Measurements from ENCODE around the gene PLXNB3.

Gene PLXNB3

DNA sequence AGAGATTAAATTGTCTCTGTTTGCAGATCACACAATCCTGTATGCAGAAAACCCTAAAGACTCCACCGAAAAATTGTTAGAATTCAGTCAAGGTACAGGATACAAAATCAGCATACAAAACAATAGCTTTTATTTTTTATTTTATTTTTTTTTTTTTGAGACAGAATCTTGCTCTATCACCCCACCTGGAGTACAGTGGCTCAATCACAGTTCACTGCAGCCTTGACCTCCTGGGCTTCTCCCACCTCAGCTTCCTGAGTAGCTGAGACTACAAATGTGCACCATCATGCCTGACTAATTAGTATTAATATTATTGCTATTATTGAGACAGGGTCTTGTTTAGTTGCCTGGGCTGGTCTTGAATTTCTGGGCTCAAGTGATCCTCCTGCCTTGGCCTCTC is 8.9 kb upstream of the PLXNB3 start:
- Histone ChIP-seq H3K9ac (ENCODE audit: low read length) (no peak overlapping the region), H3K27me3 (ENCODE audit: insufficient read depth, low read length) (no peaks in the 10 kb centered on the region), H4K12ac (ENCODE audit: low read depth, low read length) (no peak overlapping the region), H2BK12ac (ENCODE audit: low read length) (no peak overlapping the region), H3K4me2 (ENCODE audit: low read length) (no peak overlapping the region), H2AFZ (ENCODE audit: insufficient read depth, low read length, poor library complexity) (no peak overlapping the region), H3K79me2 (ENCODE audit: control insufficient read depth, insufficient read depth, low read length, poor library complexity) (no peaks in the 10 kb centered on the region), H3K18ac (ENCODE audit: low read length) (no peak overlapping the region), H2AK5ac (ENCODE audit: low read length) (no peak overlapping the region), H3K9me3 (ENCODE audit: insufficient read depth, low read depth, low read length) (no peaks in the 10 kb centered on the region), H3K79me1 (ENCODE audit: low read length) (no peaks in the 10 kb centered on the region), H3K4ac (ENCODE audit: low read depth, low read length) (no peak overlapping the region), H4K91ac (ENCODE audit: low read depth, low read length) (no peak overlapping the region), H3K27ac (ENCODE audit: low read depth, low read length) (no peak overlapping the region), H2BK120ac (ENCODE audit: insufficient read depth, low read length, poor library complexity) (no peak overlapping the region), H3K4me3 (ENCODE audit: low read depth, low read length) (no peak overlapping the region), H2BK5ac (ENCODE audit: low read depth, low read length, poor library complexity) (no peak overlapping the region), H3K4me1 (ENCODE audit: control insufficient read depth in 1 of 2, insufficient read depth in 2 of 2, low read length in 2 of 2) (no peaks in the 10 kb centered on the region), H3K14ac (ENCODE audit: low read length) (no peak overlapping the region), H3K23ac (ENCODE audit: low read length) (no peak overlapping the region), H3K36me3 (ENCODE audit: control insufficient read depth in 1 of 2, insufficient read depth in 2 of 2, low read length in 2 of 2) (no peaks in the 10 kb centered on the region), H4K8ac (ENCODE audit: low read depth, low read length) (no peak overlapping the region)
- no CpG with 5 or more reads among the region's 1 CpG for WGBS (ENCODE audit: extremely low coverage, insufficient coverage, insufficient read length)
- no peak for DNase-seq

DNA sequence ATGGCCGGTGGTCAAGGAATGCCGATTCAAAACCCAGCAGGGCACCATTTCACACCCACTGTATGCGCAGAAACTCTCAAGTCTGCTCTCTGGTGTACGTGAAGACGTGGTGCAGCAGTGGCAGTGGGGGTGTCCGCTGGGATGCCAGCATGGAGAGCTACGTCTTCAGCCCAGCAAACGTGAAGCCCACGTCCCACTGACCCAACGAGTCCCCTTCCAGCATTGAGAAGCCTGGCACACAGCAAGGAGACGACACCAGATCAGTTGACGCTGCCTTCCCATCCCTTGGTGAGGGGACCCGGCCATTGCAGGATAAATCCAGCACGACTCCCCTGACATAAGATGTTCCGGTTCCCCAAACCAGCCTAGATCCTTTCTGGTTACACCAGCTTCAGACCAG is 2.2 kb upstream of the PLXNB3 start:
- H4K91ac ChIP-seq (ENCODE audit: low read depth, low read length) = no peak overlapping the region
- H3K79me2 ChIP-seq (ENCODE audit: control insufficient read depth, insufficient read depth, low read length, poor library complexity) = no peaks in the 10 kb centered on the region
- H2AK5ac ChIP-seq (ENCODE audit: low read length) = no peak overlapping the region
- H3K9ac ChIP-seq (ENCODE audit: low read length) = no peak overlapping the region
- no peak overlapping the region for H3K4me3 ChIP-seq (ENCODE audit: low read depth, low read length)
- H4K12ac ChIP-seq (ENCODE audit: low read depth, low read length) = no peak overlapping the region
- no peaks in the 10 kb centered on the region for H3K9me3 ChIP-seq (ENCODE audit: insufficient read depth, low read depth, low read length)
- no peaks in the 10 kb centered on the region for H3K79me1 ChIP-seq (ENCODE audit: low read length)
- no peak overlapping the region for H2AFZ ChIP-seq (ENCODE audit: insufficient read depth, low read length, poor library complexity)
- no peak overlapping the region for H3K4me2 ChIP-seq (ENCODE audit: low read length)
- no peak overlapping the region for H2BK5ac ChIP-seq (ENCODE audit: low read depth, low read length, poor library complexity)
- H3K27ac ChIP-seq (ENCODE audit: low read depth, low read length) = no peak overlapping the region
- H2BK120ac ChIP-seq (ENCODE audit: insufficient read depth, low read length, poor library complexity) = no peak overlapping the region
- H3K36me3 ChIP-seq (ENCODE audit: control insufficient read depth in 1 of 2, insufficient read depth in 2 of 2, low read length in 2 of 2) = no peaks in the 10 kb centered on the region
- no peak overlapping the region for H3K18ac ChIP-seq (ENCODE audit: low read length)
- no peak overlapping the region for H3K4ac ChIP-seq (ENCODE audit: low read depth, low read length)
- H4K8ac ChIP-seq (ENCODE audit: low read depth, low read length) = no peak overlapping the region
- H2BK12ac ChIP-seq (ENCODE audit: low read length) = no peak overlapping the region
- H3K23ac ChIP-seq (ENCODE audit: low read length) = no peak overlapping the region
- H3K27me3 ChIP-seq (ENCODE audit: insufficient read depth, low read length) = no peaks in the 10 kb centered on the region
- H3K4me1 ChIP-seq (ENCODE audit: control insufficient read depth in 1 of 2, insufficient read depth in 2 of 2, low read length in 2 of 2) = no peaks in the 10 kb centered on the region
- no peak overlapping the region for H3K14ac ChIP-seq (ENCODE audit: low read length)
- DNase-seq = no peak
- WGBS (ENCODE audit: extremely low coverage, insufficient coverage, insufficient read length) = no CpG with 5 or more reads among the region's 15 CpGs

DNA sequence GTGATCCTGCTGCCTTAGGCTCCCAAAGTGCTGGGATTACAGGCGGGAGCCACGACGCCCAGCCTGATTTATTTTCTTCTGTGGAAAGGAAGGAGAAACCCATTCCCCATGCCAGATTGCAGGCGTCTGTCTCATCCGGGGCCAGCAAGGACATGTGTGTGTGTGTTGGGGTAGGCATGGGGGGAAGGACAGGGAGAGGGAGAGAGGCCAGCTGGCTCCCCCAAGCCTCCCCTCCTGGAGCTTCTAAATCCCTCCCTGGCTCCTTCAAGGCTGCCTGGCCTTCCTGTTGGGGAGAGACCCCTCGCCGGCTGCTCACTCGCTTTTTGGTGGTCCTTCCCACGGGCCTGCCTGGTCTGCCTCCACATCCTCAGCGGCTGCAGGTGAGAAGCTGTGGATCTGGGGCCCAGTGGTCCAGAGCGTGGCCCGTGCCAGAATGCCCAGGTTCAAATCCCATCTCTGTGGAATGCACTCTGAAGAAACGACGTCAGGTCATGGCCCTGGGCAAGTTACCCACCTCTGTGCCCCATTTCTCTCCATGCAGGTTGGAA is 1.3 kb upstream of the PLXNB3 start:
- no peak overlapping the region for H3K9ac ChIP-seq (ENCODE audit: low read length)
- H3K4me2 ChIP-seq (ENCODE audit: low read length) = no peak overlapping the region
- no peaks in the 10 kb centered on the region for H3K4me1 ChIP-seq (ENCODE audit: control insufficient read depth in 1 of 2, insufficient read depth in 2 of 2, low read length in 2 of 2)
- no peak overlapping the region for H3K4me3 ChIP-seq (ENCODE audit: low read depth, low read length)
- no peak overlapping the region for H3K23ac ChIP-seq (ENCODE audit: low read length)
- no peak overlapping the region for H3K4ac ChIP-seq (ENCODE audit: low read depth, low read length)
- no peaks in the 10 kb centered on the region for H3K79me1 ChIP-seq (ENCODE audit: low read length)
- no peaks in the 10 kb centered on the region for H3K9me3 ChIP-seq (ENCODE audit: insufficient read depth, low read depth, low read length)
- H2BK12ac ChIP-seq (ENCODE audit: low read length) = no peak overlapping the region
- H3K36me3 ChIP-seq (ENCODE audit: control insufficient read depth in 1 of 2, insufficient read depth in 2 of 2, low read length in 2 of 2) = no peaks in the 10 kb centered on the region
- H4K8ac ChIP-seq (ENCODE audit: low read depth, low read length) = no peak overlapping the region
- no peak overlapping the region for H3K27ac ChIP-seq (ENCODE audit: low read depth, low read length)
- H2AFZ ChIP-seq (ENCODE audit: insufficient read depth, low read length, poor library complexity) = no peak overlapping the region
- no peak overlapping the region for H4K12ac ChIP-seq (ENCODE audit: low read depth, low read length)
- no peak overlapping the region for H4K91ac ChIP-seq (ENCODE audit: low read depth, low read length)
- no peak overlapping the region for H2BK120ac ChIP-seq (ENCODE audit: insufficient read depth, low read length, poor library complexity)
- H3K18ac ChIP-seq (ENCODE audit: low read length) = no peak overlapping the region
- H3K79me2 ChIP-seq (ENCODE audit: control insufficient read depth, insufficient read depth, low read length, poor library complexity) = no peaks in the 10 kb centered on the region
- no peak overlapping the region for H2AK5ac ChIP-seq (ENCODE audit: low read length)
- no CpG with 5 or more reads among the region's 14 CpGs for WGBS (ENCODE audit: extremely low coverage, insufficient coverage, insufficient read length)
- no peak overlapping the region for H2BK5ac ChIP-seq (ENCODE audit: low read depth, low read length, poor library complexity)
- DNase-seq = no peak
- no peaks in the 10 kb centered on the region for H3K27me3 ChIP-seq (ENCODE audit: insufficient read depth, low read length)
- H3K14ac ChIP-seq (ENCODE audit: low read length) = no peak overlapping the region

DNA sequence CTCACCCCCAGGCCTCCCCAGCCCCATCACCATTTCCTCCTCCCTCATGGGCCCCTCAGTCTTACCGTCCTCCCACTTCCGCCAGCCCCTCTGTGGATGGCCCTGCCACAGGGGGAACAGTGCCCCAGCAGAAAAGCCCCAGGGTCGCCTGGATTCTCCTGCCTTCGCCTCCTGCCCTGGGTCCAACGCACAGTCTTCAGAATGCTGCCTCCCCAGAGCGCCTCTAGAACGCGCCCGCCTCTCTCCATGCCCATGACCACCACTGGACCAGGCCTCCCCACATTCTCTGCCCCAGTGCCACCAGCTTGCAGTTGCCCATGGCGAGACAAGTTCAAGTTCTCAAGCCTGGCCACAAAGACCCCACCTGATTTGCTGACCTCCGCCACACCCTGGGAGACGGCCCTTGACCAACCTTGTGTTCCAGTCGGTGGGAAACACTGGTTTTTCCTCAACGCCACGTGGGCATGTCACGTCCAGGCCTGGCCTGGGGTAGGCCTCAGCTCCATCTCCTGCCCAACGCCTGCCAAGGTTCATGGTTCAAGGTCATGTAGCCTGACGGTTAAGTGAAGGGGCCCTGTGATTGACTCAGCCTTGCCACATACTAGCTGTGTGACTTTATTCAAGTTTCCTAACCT is 634 bp upstream of the PLXNB3 start:
- no peaks in the 10 kb centered on the region for H3K4me1 ChIP-seq (ENCODE audit: control insufficient read depth in 1 of 2, insufficient read depth in 2 of 2, low read length in 2 of 2)
- DNase-seq = no peak
- WGBS (ENCODE audit: extremely low coverage, insufficient coverage, insufficient read length) = no CpG with 5 or more reads among the region's 18 CpGs

More for the DNA sequence above, 634 bp upstream of the PLXNB3 start:
- Histone ChIP-seq H3K27ac (ENCODE audit: low read depth, low read length) (no peak overlapping the region), H3K18ac (ENCODE audit: low read length) (no peak overlapping the region), H3K9ac (ENCODE audit: low read length) (no peak overlapping the region), H3K4ac (ENCODE audit: low read depth, low read length) (no peak overlapping the region), H3K36me3 (ENCODE audit: control insufficient read depth in 1 of 2, insufficient read depth in 2 of 2, low read length in 2 of 2) (no peaks in the 10 kb centered on the region), H4K91ac (ENCODE audit: low read depth, low read length) (no peak overlapping the region), H3K27me3 (ENCODE audit: insufficient read depth, low read length) (no peaks in the 10 kb centered on the region), H3K14ac (ENCODE audit: low read length) (no peak overlapping the region), H3K79me2 (ENCODE audit: control insufficient read depth, insufficient read depth, low read length, poor library complexity) (no peaks in the 10 kb centered on the region), H2AK5ac (ENCODE audit: low read length) (no peak overlapping the region), H4K8ac (ENCODE audit: low read depth, low read length) (no peak overlapping the region), H3K23ac (ENCODE audit: low read length) (no peak overlapping the region), H2BK12ac (ENCODE audit: low read length) (no peak overlapping the region), H2BK5ac (ENCODE audit: low read depth, low read length, poor library complexity) (no peak overlapping the region), H2AFZ (ENCODE audit: insufficient read depth, low read length, poor library complexity) (no peak overlapping the region), H4K12ac (ENCODE audit: low read depth, low read length) (no peak overlapping the region), H3K4me2 (ENCODE audit: low read length) (no peak overlapping the region), H3K9me3 (ENCODE audit: insufficient read depth, low read depth, low read length) (no peaks in the 10 kb centered on the region), H3K79me1 (ENCODE audit: low read length) (no peaks in the 10 kb centered on the region), H3K4me3 (ENCODE audit: low read depth, low read length) (no peak overlapping the region), H2BK120ac (ENCODE audit: insufficient read depth, low read length, poor library complexity) (no peak overlapping the region)
